Measurements from ENCODE around the gene FGF22. TPM values are rescaled to one million over a fixed set of nuclear protein-coding genes. Genes with fewer than 3 reads are reported as not detected.

The FGF22 gene
- total and polyA plus RNA-seq, 2 of the 13 experiments (the other 11 are each of a cell fraction or from before 2014, with no cell fraction given), result 0.24 TPM; not detected in 1

- no peak for TF ChIP-seq ZNF740 (CRISPR knock-in tag; IDR thresholded peaks at IDR 0.05)
- no peak for TF ChIP-seq JARID2 (CRISPR knock-in tag; IDR thresholded peaks at IDR 0.05; ENCODE audit: insufficient replicate concordance)
- TF ChIP-seq JUND (CRISPR knock-in tag; IDR thresholded peaks at IDR 0.05), result no peak
- TF ChIP-seq RFXAP (CRISPR knock-in tag; IDR thresholded peaks at IDR 0.05; ENCODE audit: borderline replicate concordance), result no peak
- TF ChIP-seq AGO1 (IDR thresholded peaks at IDR 0.05; ENCODE audit: low read depth, low read length, poor library complexity, severe bottlenecking), result peak; percentile 88
- TF ChIP-seq TEF (CRISPR knock-in tag; IDR thresholded peaks at IDR 0.05), result no peak
- no peak for TF ChIP-seq HOXA9 (CRISPR knock-in tag; IDR thresholded peaks at IDR 0.05; ENCODE audit: borderline replicate concordance)
- no peak for TF ChIP-seq XRCC5 (optimal IDR thresholded peaks at IDR 0.05; ENCODE audit: low read length)
- TF ChIP-seq ZNF446 (CRISPR knock-in tag; IDR thresholded peaks at IDR 0.05), result no peak
- no peak for TF ChIP-seq SRF (IDR thresholded peaks at IDR 0.05; ENCODE audit: low read depth, low read length)
- TF ChIP-seq ZNF781 (CRISPR knock-in tag; IDR thresholded peaks at IDR 0.05; ENCODE audit: borderline replicate concordance, not compliant biosample characterization), result no peak
- TF ChIP-seq ZBTB7A (CRISPR knock-in tag; IDR thresholded peaks at IDR 0.05), result no peak
- peak; percentile 77 for TF ChIP-seq KDM2A (CRISPR knock-in tag; IDR thresholded peaks at IDR 0.05; ENCODE audit: borderline replicate concordance, low read depth)
- no peak for TF ChIP-seq ZNF362 (CRISPR knock-in tag; IDR thresholded peaks at IDR 0.05; ENCODE audit: borderline replicate concordance)
- TF ChIP-seq SIN3A (IDR thresholded peaks at IDR 0.05; ENCODE audit: borderline replicate concordance, low read depth, low read length), result 0 out of 2 replicates have a peak, but pooled peaks have one; percentile 33
- no peak for TF ChIP-seq ZBTB4 (CRISPR knock-in tag; IDR thresholded peaks at IDR 0.05; ENCODE audit: borderline replicate concordance)
- no peak for TF ChIP-seq ZNF790 (CRISPR knock-in tag; IDR thresholded peaks at IDR 0.05; ENCODE audit: borderline replicate concordance)
- TF ChIP-seq PHF8 (CRISPR knock-in tag; IDR thresholded peaks at IDR 0.05), result no peak
- TF ChIP-seq BORCS8-MEF2B (CRISPR knock-in tag; IDR thresholded peaks at IDR 0.05), result no peak
- no peak for TF ChIP-seq TARDBP (CRISPR knock-in tag; IDR thresholded peaks at IDR 0.05)
- no peak for TF ChIP-seq IRX3 (CRISPR knock-in tag; IDR thresholded peaks at IDR 0.05; ENCODE audit: borderline replicate concordance, low read depth)
- TF ChIP-seq ZNF143 (CRISPR knock-in tag; IDR thresholded peaks at IDR 0.05), result no peak
- TF ChIP-seq ZFX (CRISPR knock-in tag; IDR thresholded peaks at IDR 0.05; ENCODE audit: low read depth), result no peak
- TF ChIP-seq ZNF530 (CRISPR knock-in tag; IDR thresholded peaks at IDR 0.05; ENCODE audit: low read depth), result no peak
- no peak; the same call in 1 of the 2 replicates for TF ChIP-seq ZNF747 (CRISPR knock-in tag; IDR thresholded peaks at IDR 0.05; ENCODE audit: borderline replicate concordance)
Measured at GRCh38 chr19:676339-677105, 36.8 kb downstream of the FGF22 start, which contains the start of gene FSTL3 (continued).
